Right lobe of liver (tissue), 4 donors: ENCODE data around the gene ABCA6.

Source experiments
- POLR2A ChIP-seq: fragments of 450-650 bp; IDR thresholded peaks from one replicate; pipeline ENCODE4 v1.6.1; 2017; ENCODE audit warnings: antibody characterized with exemption, mild to moderate bottlenecking
- TF ChIP-seq, protein P1 (sequence below), 4 donors: fragments of 200-600 bp in 3 of 4; fragments of 450-650 bp in 1 of 4; IDR thresholded peaks; one replicate each; pipeline versions ENCODE4 v1.5.1 to v1.8.0; 2016 to 2022; ENCODE audit warnings: antibody characterized with exemption in 4 of 4, mild to moderate bottlenecking in 2 of 4
- donor health status: DM: no; HTN: no; CAD: no.
- donor health status: DM: no; HTN: no; CAD: no.
- donor health status: DM: no; HTN: yes; CAD: no.

DNA sequence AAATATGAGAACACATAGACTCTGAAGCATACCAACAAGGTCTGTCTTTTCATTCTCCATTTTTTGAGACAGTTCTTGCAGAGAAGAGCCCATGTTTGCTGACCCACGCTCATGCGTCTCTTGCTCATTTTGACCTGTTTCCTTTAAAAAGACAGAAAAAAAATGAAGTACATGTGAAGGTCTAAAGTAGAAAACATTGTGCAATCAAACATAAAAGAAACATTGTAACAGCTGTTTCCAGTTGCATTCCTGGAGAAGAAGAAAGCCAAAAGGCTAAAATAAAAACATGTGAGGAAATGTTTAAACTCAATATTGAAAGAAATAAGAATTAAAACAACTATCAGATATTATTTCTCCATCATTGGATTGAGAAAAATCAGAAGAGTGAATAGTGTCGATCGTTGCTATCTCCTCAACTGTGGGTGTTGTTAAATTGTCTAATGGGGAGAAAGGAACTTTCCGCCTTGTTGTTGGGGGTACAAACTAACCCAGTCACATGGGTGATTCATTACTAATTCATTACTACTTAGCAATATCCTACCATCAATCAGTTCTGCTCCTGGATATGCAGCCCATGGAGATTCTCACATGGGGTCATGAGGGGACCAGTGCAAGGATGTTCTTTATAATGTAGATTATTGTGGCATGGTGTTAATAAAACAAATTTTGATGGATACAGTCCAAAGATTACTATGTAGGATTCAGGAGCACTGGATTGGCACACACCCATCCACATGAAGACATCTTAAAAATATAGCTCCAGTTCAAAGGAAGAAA is 90.5 kb downstream of the ABCA6 start:
- TF ChIP-seq, protein P1, sequence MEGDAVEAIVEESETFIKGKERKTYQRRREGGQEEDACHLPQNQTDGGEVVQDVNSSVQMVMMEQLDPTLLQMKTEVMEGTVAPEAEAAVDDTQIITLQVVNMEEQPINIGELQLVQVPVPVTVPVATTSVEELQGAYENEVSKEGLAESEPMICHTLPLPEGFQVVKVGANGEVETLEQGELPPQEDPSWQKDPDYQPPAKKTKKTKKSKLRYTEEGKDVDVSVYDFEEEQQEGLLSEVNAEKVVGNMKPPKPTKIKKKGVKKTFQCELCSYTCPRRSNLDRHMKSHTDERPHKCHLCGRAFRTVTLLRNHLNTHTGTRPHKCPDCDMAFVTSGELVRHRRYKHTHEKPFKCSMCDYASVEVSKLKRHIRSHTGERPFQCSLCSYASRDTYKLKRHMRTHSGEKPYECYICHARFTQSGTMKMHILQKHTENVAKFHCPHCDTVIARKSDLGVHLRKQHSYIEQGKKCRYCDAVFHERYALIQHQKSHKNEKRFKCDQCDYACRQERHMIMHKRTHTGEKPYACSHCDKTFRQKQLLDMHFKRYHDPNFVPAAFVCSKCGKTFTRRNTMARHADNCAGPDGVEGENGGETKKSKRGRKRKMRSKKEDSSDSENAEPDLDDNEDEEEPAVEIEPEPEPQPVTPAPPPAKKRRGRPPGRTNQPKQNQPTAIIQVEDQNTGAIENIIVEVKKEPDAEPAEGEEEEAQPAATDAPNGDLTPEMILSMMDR (IDR thresholded peaks at IDR 0.05), result no peak
- TF ChIP-seq POLR2A, result no peak
